ENCODE measurements around the gene MORN1.

MORN1 gene

DNA sequence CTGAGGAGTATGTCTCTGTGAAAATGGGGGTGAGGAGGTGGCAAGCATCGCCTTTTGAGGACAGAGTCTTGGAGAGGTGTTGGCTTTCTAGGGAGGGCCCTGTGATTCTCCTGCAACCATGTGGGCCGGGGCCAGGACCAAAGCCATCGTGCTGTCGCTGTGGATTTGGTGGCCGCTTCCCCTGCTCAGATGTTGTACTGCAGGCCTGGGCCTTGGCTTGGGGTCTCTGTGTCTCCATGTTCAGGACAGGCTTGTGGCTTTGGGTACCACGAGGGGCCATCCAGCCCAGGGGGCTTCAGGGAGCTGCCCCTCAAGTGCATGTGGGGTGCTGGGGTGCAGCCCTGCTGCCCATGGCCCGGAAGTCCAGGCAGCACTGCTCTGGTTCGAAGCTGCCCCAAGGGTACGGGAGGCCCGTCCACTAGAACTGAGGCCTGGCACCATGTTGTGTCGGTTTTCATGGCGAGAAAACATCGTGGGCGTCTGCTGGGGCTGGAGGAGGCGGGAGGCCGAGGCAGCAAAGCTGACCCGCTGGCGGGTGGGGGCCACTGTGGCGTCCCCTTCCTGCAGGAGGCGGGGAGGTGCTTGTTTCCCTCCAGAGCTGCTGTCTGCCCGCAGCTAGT lies 107.9 kb downstream of the MORN1 start (continued):
- TF ChIP-seq, protein P1, sequence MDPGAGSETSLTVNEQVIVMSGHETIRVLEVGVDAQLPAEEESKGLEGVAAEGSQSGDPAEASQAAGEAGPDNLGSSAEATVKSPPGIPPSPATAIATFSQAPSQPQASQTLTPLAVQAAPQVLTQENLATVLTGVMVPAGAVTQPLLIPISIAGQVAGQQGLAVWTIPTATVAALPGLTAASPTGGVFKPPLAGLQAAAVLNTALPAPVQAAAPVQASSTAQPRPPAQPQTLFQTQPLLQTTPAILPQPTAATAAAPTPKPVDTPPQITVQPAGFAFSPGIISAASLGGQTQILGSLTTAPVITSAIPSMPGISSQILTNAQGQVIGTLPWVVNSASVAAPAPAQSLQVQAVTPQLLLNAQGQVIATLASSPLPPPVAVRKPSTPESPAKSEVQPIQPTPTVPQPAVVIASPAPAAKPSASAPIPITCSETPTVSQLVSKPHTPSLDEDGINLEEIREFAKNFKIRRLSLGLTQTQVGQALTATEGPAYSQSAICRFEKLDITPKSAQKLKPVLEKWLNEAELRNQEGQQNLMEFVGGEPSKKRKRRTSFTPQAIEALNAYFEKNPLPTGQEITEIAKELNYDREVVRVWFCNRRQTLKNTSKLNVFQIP (CRISPR knock-in tag; IDR thresholded peaks at IDR 0.05; ENCODE audit: borderline replicate concordance, low read depth), result no peak
- TF ChIP-seq, protein P2, sequence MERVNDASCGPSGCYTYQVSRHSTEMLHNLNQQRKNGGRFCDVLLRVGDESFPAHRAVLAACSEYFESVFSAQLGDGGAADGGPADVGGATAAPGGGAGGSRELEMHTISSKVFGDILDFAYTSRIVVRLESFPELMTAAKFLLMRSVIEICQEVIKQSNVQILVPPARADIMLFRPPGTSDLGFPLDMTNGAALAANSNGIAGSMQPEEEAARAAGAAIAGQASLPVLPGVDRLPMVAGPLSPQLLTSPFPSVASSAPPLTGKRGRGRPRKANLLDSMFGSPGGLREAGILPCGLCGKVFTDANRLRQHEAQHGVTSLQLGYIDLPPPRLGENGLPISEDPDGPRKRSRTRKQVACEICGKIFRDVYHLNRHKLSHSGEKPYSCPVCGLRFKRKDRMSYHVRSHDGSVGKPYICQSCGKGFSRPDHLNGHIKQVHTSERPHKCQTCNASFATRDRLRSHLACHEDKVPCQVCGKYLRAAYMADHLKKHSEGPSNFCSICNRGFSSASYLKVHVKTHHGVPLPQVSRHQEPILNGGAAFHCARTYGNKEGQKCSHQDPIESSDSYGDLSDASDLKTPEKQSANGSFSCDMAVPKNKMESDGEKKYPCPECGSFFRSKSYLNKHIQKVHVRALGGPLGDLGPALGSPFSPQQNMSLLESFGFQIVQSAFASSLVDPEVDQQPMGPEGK (CRISPR knock-in tag; IDR thresholded peaks at IDR 0.05; ENCODE audit: borderline replicate concordance), result no peak

DNA sequence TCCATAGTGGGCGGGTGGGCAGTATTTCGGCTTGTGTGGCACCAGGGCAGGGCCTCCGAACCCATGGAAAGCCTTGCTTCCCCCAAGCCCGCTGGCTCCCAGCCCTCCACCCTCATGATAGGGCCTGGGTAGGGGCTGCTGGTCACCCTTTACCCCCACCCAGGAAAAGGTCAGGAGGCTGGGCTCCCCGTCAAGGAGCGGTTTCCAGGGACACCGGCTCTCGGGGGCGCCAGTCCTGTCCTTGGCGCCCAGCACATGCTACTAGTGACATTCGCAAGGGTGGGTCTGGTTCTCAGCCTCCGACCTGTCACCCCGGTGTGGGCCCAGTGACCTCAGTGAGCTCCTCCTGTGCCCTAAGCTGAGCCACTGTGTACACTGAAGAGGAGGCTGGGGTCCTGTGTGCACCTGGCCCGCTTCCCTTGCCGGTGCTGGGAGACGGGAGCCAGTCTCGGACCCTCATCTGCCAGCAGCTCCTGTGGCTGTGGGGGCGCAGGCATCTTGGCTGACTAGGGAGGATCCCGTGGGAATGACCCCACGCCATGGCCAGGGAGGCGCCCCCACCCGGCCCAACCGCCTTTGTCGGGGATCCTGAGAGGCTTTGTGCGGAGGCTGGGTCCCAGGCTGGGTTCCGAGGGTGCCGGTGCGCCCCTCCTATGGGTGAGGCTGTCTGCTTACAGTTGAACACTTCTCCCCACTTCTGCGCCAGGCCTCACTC lies 108.6 kb downstream of the MORN1 start:
- ATAC-seq, result no peak
- TF ChIP-seq, protein P3, sequence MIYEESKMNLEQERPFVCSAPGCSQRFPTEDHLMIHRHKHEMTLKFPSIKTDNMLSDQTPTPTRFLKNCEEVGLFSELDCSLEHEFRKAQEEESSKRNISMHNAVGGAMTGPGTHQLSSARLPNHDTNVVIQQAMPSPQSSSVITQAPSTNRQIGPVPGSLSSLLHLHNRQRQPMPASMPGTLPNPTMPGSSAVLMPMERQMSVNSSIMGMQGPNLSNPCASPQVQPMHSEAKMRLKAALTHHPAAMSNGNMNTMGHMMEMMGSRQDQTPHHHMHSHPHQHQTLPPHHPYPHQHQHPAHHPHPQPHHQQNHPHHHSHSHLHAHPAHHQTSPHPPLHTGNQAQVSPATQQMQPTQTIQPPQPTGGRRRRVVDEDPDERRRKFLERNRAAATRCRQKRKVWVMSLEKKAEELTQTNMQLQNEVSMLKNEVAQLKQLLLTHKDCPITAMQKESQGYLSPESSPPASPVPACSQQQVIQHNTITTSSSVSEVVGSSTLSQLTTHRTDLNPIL (CRISPR knock-in tag; IDR thresholded peaks at IDR 0.05; ENCODE audit: low read depth), result no peak
- TF ChIP-seq ZFP3 (CRISPR knock-in tag; IDR thresholded peaks at IDR 0.05) (no peak), ARNTL (CRISPR knock-in tag; IDR thresholded peaks at IDR 0.05; ENCODE audit: borderline replicate concordance, low read depth) (no peak), ZC3H10 (CRISPR knock-in tag; IDR thresholded peaks at IDR 0.05) (no peak), OSR1 (CRISPR knock-in tag; IDR thresholded peaks at IDR 0.05) (no peak), TOX (CRISPR knock-in tag; IDR thresholded peaks at IDR 0.05; ENCODE audit: borderline replicate concordance) (no peak), ZNF8 (CRISPR knock-in tag; IDR thresholded peaks at IDR 0.05) (no peak), ZNF70 (CRISPR knock-in tag; IDR thresholded peaks at IDR 0.05) (no peak), ZNF565 (CRISPR knock-in tag; conservative IDR thresholded peaks at IDR 0.05; ENCODE audit: low read depth) (no peak), BACH2 (CRISPR knock-in tag; IDR thresholded peaks at IDR 0.05; ENCODE audit: borderline replicate concordance) (no peak), PPARA (CRISPR knock-in tag; IDR thresholded peaks at IDR 0.05; ENCODE audit: borderline replicate concordance) (no peak), TCF4 (CRISPR knock-in tag; IDR thresholded peaks at IDR 0.05; ENCODE audit: borderline replicate concordance) (no peak), ISL1 (CRISPR knock-in tag; IDR thresholded peaks at IDR 0.05) (no peak), CSDC2 (CRISPR knock-in tag; IDR thresholded peaks at IDR 0.05) (no peak), GLIS3 (CRISPR knock-in tag; IDR thresholded peaks at IDR 0.05) (no peak), SNAI2 (CRISPR knock-in tag; IDR thresholded peaks at IDR 0.05) (no peak)
- TF ChIP-seq, protein P2 (CRISPR knock-in tag; IDR thresholded peaks at IDR 0.05; ENCODE audit: borderline replicate concordance), result no peak
- TF ChIP-seq, protein P1 (CRISPR knock-in tag; IDR thresholded peaks at IDR 0.05; ENCODE audit: borderline replicate concordance, low read depth), result no peak

DNA sequence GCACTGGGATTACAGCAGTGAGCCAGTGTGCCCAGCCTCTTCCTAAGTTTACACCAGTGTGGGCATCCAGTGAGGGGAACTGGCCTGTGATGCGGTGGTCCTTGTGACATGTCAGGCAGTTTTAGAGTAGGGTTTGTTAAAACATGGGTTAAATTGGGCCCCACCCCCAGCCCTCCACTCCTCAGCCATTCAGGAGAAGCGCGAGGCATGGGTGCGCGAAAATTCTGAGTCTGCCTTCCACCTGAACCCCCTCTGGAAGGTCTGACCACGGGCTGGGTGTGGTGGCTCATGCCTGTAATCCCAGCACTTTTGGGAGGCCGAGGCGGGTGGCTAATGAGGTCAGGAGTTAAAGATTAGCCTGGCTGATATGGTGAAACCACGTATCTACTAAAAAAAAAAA lies 111.5 kb downstream of the MORN1 start:
- ATAC-seq, result no peak
- TF ChIP-seq TCF4 (CRISPR knock-in tag; IDR thresholded peaks at IDR 0.05; ENCODE audit: borderline replicate concordance) (no peak), ZFP3 (CRISPR knock-in tag; IDR thresholded peaks at IDR 0.05) (no peak), RARB (CRISPR knock-in tag; IDR thresholded peaks at IDR 0.05) (no peak), ZC3H10 (CRISPR knock-in tag; IDR thresholded peaks at IDR 0.05) (no peak), ISL1 (CRISPR knock-in tag; IDR thresholded peaks at IDR 0.05) (no peak), BACH2 (CRISPR knock-in tag; IDR thresholded peaks at IDR 0.05; ENCODE audit: borderline replicate concordance) (no peak), OSR1 (CRISPR knock-in tag; IDR thresholded peaks at IDR 0.05) (no peak), ESRRG (CRISPR knock-in tag; IDR thresholded peaks at IDR 0.05) (no peak), ZFP30 (CRISPR knock-in tag; IDR thresholded peaks at IDR 0.05) (no peak)
- TF ChIP-seq, protein P1 (CRISPR knock-in tag; IDR thresholded peaks at IDR 0.05; ENCODE audit: borderline replicate concordance, low read depth), result no peak
- TF ChIP-seq, protein P3 (CRISPR knock-in tag; IDR thresholded peaks at IDR 0.05; ENCODE audit: low read depth), result no peak
